ENCODE measurements around the gene ANKS1B. TPM values are rescaled to one million over a fixed set of nuclear protein-coding genes. Genes with fewer than 3 reads are reported as not detected.

Gene ANKS1B
- total RNA-seq, 1 donor from 2014 or later = 0.86 TPM

- intact Hi-C loops (cut with micrococcal nuclease) = no loop called here
These were observed 761.2 kb downstream of the ANKS1B start for GRCh38 chr12:99223579-99223978.

GRCh38 chr12:99213047-99213446 lies 771.7 kb downstream of the ANKS1B start:
- intact Hi-C loops (cut with micrococcal nuclease) = no loop called here

- intact Hi-C loops (cut with micrococcal nuclease) = no loop called here
These were observed 772.5 kb downstream of the ANKS1B start for GRCh38 chr12:99212275-99212674.

GRCh38 chr12:99205111-99205510 lies 779.6 kb downstream of the ANKS1B start:
- intact Hi-C loops (cut with micrococcal nuclease) = no loop called here

GRCh38 chr12:99201906-99202645 lies 782.7 kb downstream of the ANKS1B start:
- intact Hi-C loops (cut with micrococcal nuclease) = no loop called here

GRCh38 chr12:99200711-99201384 lies 783.9 kb downstream of the ANKS1B start:
- intact Hi-C loops (cut with micrococcal nuclease) = no loop called here

GRCh38 chr12:99195474-99195873 lies 789.3 kb downstream of the ANKS1B start:
- intact Hi-C loops (cut with micrococcal nuclease) = no loop called here

- intact Hi-C loops (cut with micrococcal nuclease) = no loop called here
These were observed 792.2 kb downstream of the ANKS1B start for GRCh38 chr12:99192489-99192888.

GRCh38 chr12:99176871-99177270 lies 807.9 kb downstream of the ANKS1B start:
- intact Hi-C loops (cut with micrococcal nuclease) = no loop called here

- intact Hi-C loops (cut with micrococcal nuclease) = no loop called here
These were observed 814.3 kb downstream of the ANKS1B start for GRCh38 chr12:99170461-99170860.

- intact Hi-C loops (cut with micrococcal nuclease) = no loop called here
These were observed 814.7 kb downstream of the ANKS1B start for GRCh38 chr12:99170037-99170436.

- intact Hi-C loops (cut with micrococcal nuclease) = no loop called here
These were observed 826.8 kb downstream of the ANKS1B start for GRCh38 chr12:99157946-99158345.

- intact Hi-C loops (cut with micrococcal nuclease) = no loop called here
These were observed 829.8 kb downstream of the ANKS1B start for GRCh38 chr12:99154983-99155336.

GRCh38 chr12:99154216-99154982 lies 830.3 kb downstream of the ANKS1B start:
- intact Hi-C loops (cut with micrococcal nuclease) = no loop called here

GRCh38 chr12:99153293-99153692 lies 831.4 kb downstream of the ANKS1B start:
- intact Hi-C loops (cut with micrococcal nuclease) = no loop called here

GRCh38 chr12:99152337-99152736 lies 832.4 kb downstream of the ANKS1B start:
- intact Hi-C loops (cut with micrococcal nuclease) = no loop called here

- intact Hi-C loops (cut with micrococcal nuclease) = no loop called here
These were observed 833.0 kb downstream of the ANKS1B start for GRCh38 chr12:99151744-99152143.

- intact Hi-C loops (cut with micrococcal nuclease) = no loop called here
These were observed 837.6 kb downstream of the ANKS1B start for GRCh38 chr12:99147130-99147529.

- intact Hi-C loops (cut with micrococcal nuclease) = no loop called here
These were observed 838.0 kb downstream of the ANKS1B start for GRCh38 chr12:99146730-99147129.

GRCh38 chr12:99146185-99146584 lies 838.6 kb downstream of the ANKS1B start:
- intact Hi-C loops (cut with micrococcal nuclease) = no loop called here

GRCh38 chr12:99142651-99143050 lies 842.1 kb downstream of the ANKS1B start:
- intact Hi-C loops (cut with micrococcal nuclease) = no loop called here

GRCh38 chr12:99140017-99140720 lies 844.6 kb downstream of the ANKS1B start:
- intact Hi-C loops (cut with micrococcal nuclease) = no loop called here

Data from T-helper 2 cell treated with Interferon-gamma antibody and Interleukin-4, amounts not matched to agents 100 ng/mL and 5 ng/mL, for 36 hours (primary cell).